Testis (tissue), 5 donors: ENCODE data around the gene BIRC7. TPM values are rescaled to one million over a fixed set of nuclear protein-coding genes. Genes with fewer than 3 reads are reported as not detected.

Experiments
- DNase-seq: peaks from one replicate; pipeline ENCODE4 v3.0.0-alpha.2; 2019
- H3K27ac ChIP-seq, 2 donors: fragments of 200-600 bp; sonication (generic); one replicate each; pipeline ENCODE4 v1.5.1; 2019
- H3K27me3 ChIP-seq: fragments of 200-600 bp; sonication (generic); one replicate; pipeline ENCODE4 v1.5.1; 2019
- H3K36me3 ChIP-seq: fragments of 200-600 bp; sonication (generic); one replicate; pipeline ENCODE4 v1.5.1; 2017; ENCODE audit warnings: low read depth; ENCODE audit errors: missing control alignments
- H3K4me1 ChIP-seq: fragments of 200-600 bp; sonication (generic); one replicate; pipeline ENCODE4 v1.5.1; 2019
- H3K4me3 ChIP-seq, 2 donors: fragments of 200-600 bp; sonication (generic); one replicate each; pipeline ENCODE4 v1.5.1; 2017 to 2019
- H3K9me3 ChIP-seq: fragments of 200-600 bp; sonication (generic); one replicate; pipeline ENCODE4 v1.5.1; 2017
- CTCF ChIP-seq, 3 experiments: fragments of 450-650 bp in 2 of 3; fragments of 200-600 bp in 1 of 3; sonication (generic) in 1 of 3; IDR thresholded peaks; one replicate each; pipeline ENCODE4 v1.5.1; 2016 to 2019; ENCODE audit warnings: antibody characterized with exemption in 3 of 3, mild to moderate bottlenecking in 2 of 3, moderate library complexity in 1 of 3
- POLR2A ChIP-seq: fragments of 450-650 bp; IDR thresholded peaks from one replicate; pipeline ENCODE4 v1.6.1; 2017; ENCODE audit warnings: antibody characterized with exemption, mild to moderate bottlenecking, moderate library complexity
- WGBS, 2 donors: methylation state at CpG; one replicate each; pipeline ENCODE4 v1.1.5; 2018; 5-methylcytosine and 5-hydroxymethylcytosine counted together
- intact Hi-C: fragments of 100-400 bp; cut with DNase I; formaldehyde crosslinking; loops from one replicate; pipeline ENCODE4 v1.15.1; 2023; ENCODE audit warnings: low total_unique reads
- long read RNA-seq, 2 donors: transcript quantifications; one replicate each; lab custom pipeline, GENCODE V29; 2026
- polyA plus RNA-seq: library from polyadenylated mRNA; stranded (reverse); fragments of 350-450 nt; fragmentation: Illumina TruSeq; extraction: RNeasy Lipid Tissue Mini Kit (QIAGEN cat#74804); gene quantifications from one replicate; pipeline ENCODE4 v1.2.3, GENCODE V29; 2014; ENCODE audit warnings: low read depth, low replicate concordance; ENCODE audit not compliant: insufficient read depth
- total RNA-seq, 2 donors: library from RNA; depleted of rRNA; stranded (reverse); fragments of >200 nt; gene quantifications; one replicate each; pipeline ENCODE4 v1.2.3, GENCODE V29; 2016

BIRC7 gene
- under 1 TPM; 0.24 to 0.25 TPM for total RNA-seq
- polyA plus RNA-seq, result 0.33 TPM
- long read RNA-seq, donor 1, result 0 reads
- long read RNA-seq, donor 2, partial matches to known transcripts, result 0 of 1 reads
- long read RNA-seq, donor 2, other reads (novel, unspliced or antisense), result 0 of 1 reads

- H3K36me3 ChIP-seq, result no peaks in the 10 kb centered on the region
- H3K27me3 ChIP-seq, result no peaks in the 10 kb centered on the region
- WGBS, 2 donors, result 59% methylated on average over 15 of the region's 17 CpGs
- no peaks in the 10 kb centered on the region for H3K9me3 ChIP-seq
- H3K4me1 ChIP-seq, result peaks cover 4% of the 10 kb centered on the region
- no peak for DNase-seq
- TF ChIP-seq CTCF (IDR thresholded peaks at IDR 0.05) (no peak), POLR2A (no peak)
- H3K4me3 ChIP-seq, result no peak within 1 kb of the TSS
- no peak within 1 kb of the TSS for H3K27ac ChIP-seq
- intact Hi-C loops, result no loop called here
Measured at GRCh38 chr20:63235399-63235983, at the start of gene BIRC7. Gene BIRC7, plus strand, starts transcription at chr20:63235905. Its CDS starts 192 bp downstream, at chr20:63236097.

GRCh38 chr20:63186084-63186483, 49.6 kb upstream of the BIRC7 start:
- H3K27me3 ChIP-seq, result no peaks in the 10 kb centered on the region
- H3K4me1 ChIP-seq, result no peaks in the 10 kb centered on the region
- WGBS, 2 donors, result 84 to 91% methylated on average over 3 to 8 of the region's 8 CpGs
- H3K36me3 ChIP-seq, result no peaks in the 10 kb centered on the region
- no peak for TF ChIP-seq POLR2A
- TF ChIP-seq CTCF (IDR thresholded peaks at IDR 0.05), result no peak
- no peak overlapping the region for H3K27ac ChIP-seq
- no peak overlapping the region for H3K4me3 ChIP-seq
- intact Hi-C loops, result no loop called here
- H3K9me3 ChIP-seq, result no peaks in the 10 kb centered on the region
- DNase-seq, result no peak

- no peak for DNase-seq
- no peak for TF ChIP-seq CTCF (IDR thresholded peaks at IDR 0.05)
- TF ChIP-seq POLR2A, result no peak
- Histone ChIP-seq H3K27ac (no peak overlapping the region), H3K4me3 (no peak overlapping the region), H3K36me3 (no peaks in the 10 kb centered on the region), H3K4me1 (no peaks in the 10 kb centered on the region), H3K27me3 (no peaks in the 10 kb centered on the region), H3K9me3 (no peaks in the 10 kb centered on the region)
- intact Hi-C loops, result no loop called here
- 96 to 100% methylated on average over 2 to 8 of the region's 8 CpGs for WGBS, 2 donors
Measured at GRCh38 chr20:63186528-63187316, 49.0 kb upstream of the BIRC7 start.

- H3K4me3 ChIP-seq, result no peak overlapping the region
- no peak for DNase-seq
- intact Hi-C loops, result no loop called here
- H3K4me1 ChIP-seq, result no peaks in the 10 kb centered on the region
- H3K9me3 ChIP-seq, result no peaks in the 10 kb centered on the region
- no peaks in the 10 kb centered on the region for H3K36me3 ChIP-seq
- H3K27ac ChIP-seq, result no peak overlapping the region
- TF ChIP-seq POLR2A, result no peak
- TF ChIP-seq CTCF (IDR thresholded peaks at IDR 0.05), result no peak
- WGBS, 2 donors, result 72 to 82% methylated on average over 5 to 7 of the region's 7 CpGs
- no peaks in the 10 kb centered on the region for H3K27me3 ChIP-seq
Measured at GRCh38 chr20:63187338-63188158, 48.2 kb upstream of the BIRC7 start.
